Activated CD4-positive, alpha-beta T cell treated with anti-CD3 and anti-CD28 coated beads, Interleukin-2, amount 10 ng/mL, durations not matched to agents 7 days and 5 days (primary cell): ENCODE results near the gene SON. TPM values are rescaled to one million over a fixed set of nuclear protein-coding genes. Genes with fewer than 3 reads are reported as not detected.

Source experiments
- total RNA-seq, 2 experiments: library from RNA; stranded (reverse); gene quantifications; one replicate each; pipeline ENCODE4 v1.2.3, GENCODE V29; 2021

The SON gene
- total RNA-seq, 2 experiments from 2014 or later: 310 to 322 TPM

Other genes with a start within 250 kb of the SON start
- gene IFNAR1, start 218.1 kb upstream of the SON start, total RNA-seq: 10 to 100 TPM; 37.6 to 40.9 TPM
- gene IFNGR2, start 139.6 kb upstream of the SON start, total RNA-seq: 10 to 100 TPM; 11.3 to 11.8 TPM
- gene TMEM50B, start 63.1 kb upstream of the SON start, total RNA-seq: 10 to 100 TPM; 33.5 to 34.4 TPM
- gene DNAJC28, start 51.3 kb upstream of the SON start, total RNA-seq: under 1 TPM; 0.40 to 0.58 TPM
- gene GART, start 921 bp upstream of the SON start, total RNA-seq: 100 to 1,000 TPM; 123 to 124 TPM
- 10 to 100 TPM; 39.6 to 41.5 TPM for gene DONSON, start 45.6 kb downstream of the SON start, total RNA-seq
- gene CRYZL1, start 98.7 kb downstream of the SON start, total RNA-seq: 10 to 100 TPM; 34.5 to 38.4 TPM
- 1 to 10 TPM; 3.0 to 3.3 TPM for gene ITSN1, start 99.5 kb downstream of the SON start, total RNA-seq